Astrocyte (in vitro differentiated cells and primary cell): ENCODE results near the gene LINGO3. TPM values are rescaled to one million over a fixed set of nuclear protein-coding genes. Genes with fewer than 3 reads are reported as not detected.
"Not testable (repeated sequence)": the region's sequence is repeated elsewhere in the genome, so short reads cannot be mapped to it uniquely, and the experiment has no call there.

ENCODE experiments used
- DNase-seq: peaks from one replicate; pipeline ENCODE4 v3.0.0-alpha.2; 2010; ENCODE audit warnings: low read depth
- FAIRE-seq: peaks from 2 replicates; lab custom pipeline; 2011; peaks lifted over from hg19 to GRCh38; lab: Jason Lieb, UNC
- H2AFZ ChIP-seq: 2 replicates; pipeline ENCODE4 v1.6.0; 2012; ENCODE audit warnings: low read depth, low read length, inconsistent platforms
- H3K27ac ChIP-seq: 2 replicates; pipeline ENCODE4 v1.5.1; 2011; ENCODE audit warnings: low read depth, low read length, inconsistent platforms
- H3K27me3 ChIP-seq: 2 replicates; pipeline ENCODE4 v1.6.0; 2011; ENCODE audit warnings: low read length, inconsistent platforms; ENCODE audit not compliant: insufficient read depth
- H3K36me3 ChIP-seq: 2 replicates; pipeline ENCODE4 v1.5.1; 2011; ENCODE audit warnings: low read length, inconsistent platforms; ENCODE audit not compliant: insufficient read depth
- H3K4me1 ChIP-seq: 2 replicates; pipeline ENCODE4 v1.5.1; 2011; ENCODE audit warnings: low read length, inconsistent platforms; ENCODE audit not compliant: insufficient read depth
- H3K4me2 ChIP-seq: 2 replicates; pipeline ENCODE4 v1.6.0; 2012; ENCODE audit warnings: low read length, inconsistent platforms
- H3K4me3 ChIP-seq: 2 replicates; pipeline ENCODE4 v1.5.1; 2011; ENCODE audit warnings: low read depth, mild to moderate bottlenecking, low read length, inconsistent platforms; ENCODE audit not compliant: insufficient read depth
- H3K79me2 ChIP-seq: 2 replicates; pipeline ENCODE4 v1.6.0; 2012; ENCODE audit warnings: mild to moderate bottlenecking, low read length, inconsistent platforms; ENCODE audit not compliant: insufficient read depth
- H3K9ac ChIP-seq: 2 replicates; pipeline ENCODE4 v1.6.0; 2012; ENCODE audit warnings: mild to moderate bottlenecking, low read length, inconsistent platforms
- H3K9me3 ChIP-seq: 2 replicates; pipeline ENCODE4 v1.5.1; 2012; ENCODE audit warnings: low read depth, mild to moderate bottlenecking, low read length, inconsistent platforms; ENCODE audit not compliant: insufficient read depth
- H4K20me1 ChIP-seq: 2 replicates; pipeline ENCODE4 v1.6.0; 2012; ENCODE audit warnings: low read length, inconsistent platforms; ENCODE audit not compliant: insufficient read depth
- H3K27ac Mint-ChIP-seq: one replicate; pipeline ENCODE4 v1.8.0; 2021; ENCODE audit warnings: mild to moderate bottlenecking, mixed read lengths; ENCODE audit not compliant: unreplicated experiment
- H3K27me3 Mint-ChIP-seq: one replicate; pipeline ENCODE4 v1.8.0; 2021; ENCODE audit warnings: low read depth, mixed read lengths; ENCODE audit not compliant: unreplicated experiment
- H3K36me3 Mint-ChIP-seq: one replicate; pipeline ENCODE4 v1.8.0; 2021; ENCODE audit warnings: low read depth, mixed read lengths; ENCODE audit not compliant: unreplicated experiment
- H3K4me1 Mint-ChIP-seq: one replicate; pipeline ENCODE4 v1.8.0; 2021; ENCODE audit warnings: low read depth, mixed read lengths; ENCODE audit not compliant: unreplicated experiment
- H3K4me3 Mint-ChIP-seq: one replicate; pipeline ENCODE4 v1.8.0; 2021; ENCODE audit warnings: mild to moderate bottlenecking, moderate library complexity, mixed read lengths; ENCODE audit not compliant: unreplicated experiment
- H3K9me3 Mint-ChIP-seq: one replicate; pipeline ENCODE4 v1.8.0; 2021; ENCODE audit warnings: mild to moderate bottlenecking, mixed read lengths; ENCODE audit not compliant: unreplicated experiment
- CTCF ChIP-seq: IDR thresholded peaks from 2 replicates; pipeline ENCODE4 v1.5.1; 2011; ENCODE audit warnings: low read depth, mild to moderate bottlenecking, inconsistent platforms, low read length, moderate library complexity; ENCODE audit not compliant: insufficient read depth
- EZH2 ChIP-seq: IDR thresholded peaks from 2 replicates; pipeline ENCODE4 v1.6.1; 2012; ENCODE audit warnings: mild to moderate bottlenecking, low read length, inconsistent platforms; ENCODE audit not compliant: insufficient read depth
- total RNA-seq: library from RNA; stranded (reverse); gene quantifications from 2 replicates; pipeline ENCODE4 v1.2.1, GENCODE V29; 2021

Gene LINGO3
- total RNA-seq, 1 donor from 2014 or later: not detected

- peak overlapping the region; percentile 72 for H3K4me3 Mint-ChIP-seq
- DNase-seq (no peak), FAIRE-seq (no peak)
- Histone ChIP-seq H3K9ac (no peak overlapping the region), H3K4me2 (peak overlapping the region; percentile 79), H3K27me3 (peaks cover 7% of the 10 kb centered on the region), H2AFZ (no peak overlapping the region), H3K27ac (no peak overlapping the region), H3K9me3 (no peaks in the 10 kb centered on the region), H3K36me3 (no peaks in the 10 kb centered on the region), H3K79me2 (no peaks in the 10 kb centered on the region), H4K20me1 (peaks cover 25% of the 10 kb centered on the region), H3K4me1 (peaks cover 6% of the 10 kb centered on the region), H3K4me3 (no peak overlapping the region)
- peaks cover 25% of the 10 kb centered on the region for H3K27me3 Mint-ChIP-seq
- peaks cover 3% of the 10 kb centered on the region for H3K4me1 Mint-ChIP-seq
- peak overlapping the region; percentile 41 for H3K27ac Mint-ChIP-seq
- H3K36me3 Mint-ChIP-seq: no peaks in the 10 kb centered on the region
- H3K9me3 Mint-ChIP-seq: no peaks in the 10 kb centered on the region
- TF ChIP-seq CTCF: no peak
These were observed 25.1 kb downstream of the LINGO3 start for GRCh38 chr19:2282862-2283237.

- Mint-ChIP-seq H3K4me1 (peaks cover 3% of the 10 kb centered on the region), H3K36me3 (peaks cover under 1% of the 10 kb centered on the region), H3K27ac (peak within 1 kb of the TSS; percentile 41), H3K27me3 (peaks cover 20% of the 10 kb centered on the region), H3K4me3 (peak within 1 kb of the TSS; percentile 72), H3K9me3 (no peaks in the 10 kb centered on the region)
- Histone ChIP-seq H3K9ac (peak within 1 kb of the TSS; percentile 30), H3K4me1 (peaks cover 6% of the 10 kb centered on the region), H3K4me2 (peak within 1 kb of the TSS; percentile 79), H3K9me3 (no peaks in the 10 kb centered on the region), H2AFZ (peak within 1 kb of the TSS; percentile 11), H3K27ac (no peak within 1 kb of the TSS), H3K36me3 (no peaks in the 10 kb centered on the region), H3K4me3 (peak within 1 kb of the TSS; percentile 30), H4K20me1 (peaks cover 19% of the 10 kb centered on the region), H3K27me3 (peaks cover 2% of the 10 kb centered on the region), H3K79me2 (no peaks in the 10 kb centered on the region)
- peak; percentile 27 for DNase-seq
- TF ChIP-seq EZH2 (no peak), CTCF (no peak)
- FAIRE-seq: no peak
These were observed 25.7 kb downstream of the LINGO3 start, which contains the start of gene PEAK3 for GRCh38 chr19:2282062-2282861. TSS of gene PEAK3 (minus strand) at chr19:2282175. CDS start at chr19:2280931, 1,244 bp downstream.

- not testable (repeated sequence) for FAIRE-seq, H3K4me1 ChIP-seq, H3K9me3 Mint-ChIP-seq, H2AFZ ChIP-seq, H3K27me3 ChIP-seq, H3K27ac ChIP-seq, DNase-seq, H3K9me3 ChIP-seq, H3K36me3 ChIP-seq, H3K4me1 Mint-ChIP-seq, H3K4me3 Mint-ChIP-seq, H3K36me3 Mint-ChIP-seq, H3K27ac Mint-ChIP-seq, H3K79me2 ChIP-seq
- peak overlapping the region; percentile 30 for H3K9ac ChIP-seq
- peaks cover 16% of the 10 kb centered on the region for H4K20me1 ChIP-seq
- peak overlapping the region; percentile 30 for H3K4me3 ChIP-seq
- peaks cover 15% of the 10 kb centered on the region for H3K27me3 Mint-ChIP-seq
- H3K4me2 ChIP-seq: peak overlapping the region; percentile 79
These were observed 26.5 kb downstream of the LINGO3 start for GRCh38 chr19:2281265-2282061.
